Measurements from ENCODE around the gene KCNC4. TPM values are rescaled to one million over a fixed set of nuclear protein-coding genes. Genes with fewer than 3 reads are reported as not detected.

KCNC4 gene
- total RNA-seq, 2 donors from 2014 or later: 12.2 to 14.7 TPM

DNA sequence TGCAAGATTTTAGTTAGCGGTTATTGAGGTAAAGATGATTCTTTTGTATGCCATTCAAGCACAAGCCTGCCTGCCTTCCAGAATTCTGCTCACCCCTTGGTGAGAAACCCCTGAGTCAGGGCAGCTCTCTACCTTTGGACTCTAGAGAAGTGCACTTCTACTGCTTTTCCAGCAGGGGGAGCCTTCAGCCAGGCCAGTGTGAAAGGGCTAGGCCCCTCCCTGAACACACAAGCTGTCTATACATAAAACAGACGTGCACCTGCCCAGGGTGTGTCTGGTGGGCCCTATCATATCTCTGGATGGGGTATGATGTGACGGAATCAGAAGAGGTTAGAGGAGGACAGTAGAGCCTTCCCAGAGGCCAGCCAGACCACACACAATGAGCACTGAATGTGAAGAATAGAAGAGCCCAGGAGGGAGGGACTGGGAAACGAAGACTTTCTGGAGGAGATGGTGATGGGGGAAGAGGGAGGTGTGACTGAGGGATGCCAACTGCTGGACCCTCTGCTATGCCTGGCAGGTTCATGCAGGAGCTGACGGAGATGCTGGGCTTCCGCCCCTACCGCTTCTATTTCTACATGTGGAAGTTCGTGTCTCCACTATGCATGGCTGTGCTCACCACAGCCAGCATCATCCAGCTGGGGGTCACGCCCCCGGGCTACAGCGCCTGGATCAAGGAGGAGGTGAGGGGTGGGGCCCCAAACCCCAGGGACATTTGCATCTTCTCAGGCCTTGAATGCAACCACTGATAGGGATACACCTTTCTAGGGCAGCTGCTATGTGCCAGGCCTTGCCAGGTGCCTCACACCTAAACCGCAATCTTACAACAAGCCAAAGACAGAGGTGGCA lies 13.0 kb upstream of the KCNC4 start:
- H3K27ac Mint-ChIP-seq: no peak overlapping the region

DNA sequence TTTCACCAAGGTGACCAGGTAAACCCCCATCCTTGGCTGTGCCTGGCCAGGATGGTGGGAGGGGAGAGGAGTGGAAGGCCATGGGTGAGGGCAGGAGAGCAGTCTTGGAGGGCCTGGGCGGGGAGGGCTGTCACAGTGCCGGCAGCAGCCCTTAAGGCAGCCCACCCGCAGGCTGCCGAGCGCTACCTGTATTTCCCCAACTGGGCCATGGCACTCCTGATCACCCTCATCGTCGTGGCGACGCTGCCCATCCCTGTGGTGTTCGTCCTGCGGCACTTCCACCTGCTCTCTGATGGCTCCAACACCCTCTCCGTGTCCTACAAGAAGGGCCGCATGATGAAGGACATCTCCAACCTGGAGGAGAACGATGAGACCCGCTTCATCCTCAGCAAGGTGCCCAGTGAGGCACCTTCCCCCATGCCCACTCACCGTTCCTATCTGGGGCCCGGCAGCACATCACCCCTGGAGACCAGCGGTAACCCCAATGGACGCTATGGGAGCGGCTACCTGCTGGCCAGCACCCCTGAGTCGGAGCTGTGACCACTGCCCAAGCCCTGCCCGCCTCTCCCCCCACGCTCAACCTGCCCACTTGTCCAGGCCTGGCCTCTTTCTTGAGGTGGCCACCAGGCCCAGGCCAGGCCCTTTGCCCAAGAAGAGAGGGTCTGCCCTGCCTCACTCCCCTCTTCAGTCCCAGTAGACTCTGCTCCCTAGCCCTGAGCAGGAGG lies 12.0 kb upstream of the KCNC4 start:
- no peak for ATAC-seq
- DNase-seq: no peak
- H3K4me1 Mint-ChIP-seq: peaks cover 6% of the 10 kb centered on the region
- H3K9me3 ChIP-seq (ENCODE audit: control insufficient read depth, low read length, poor library complexity, severe bottlenecking): no peaks in the 10 kb centered on the region
- H3K36me3 Mint-ChIP-seq (ENCODE audit: low read depth): no peaks in the 10 kb centered on the region
- no peak overlapping the region for H3K27ac Mint-ChIP-seq
- peak overlapping the region; percentile 50 for H3K4me3 Mint-ChIP-seq
- H3K27me3 Mint-ChIP-seq: no peaks in the 10 kb centered on the region

More for the DNA sequence above, 13.0 kb upstream of the KCNC4 start:
- Mint-ChIP-seq H3K27me3 (no peaks in the 10 kb centered on the region), H3K4me1 (peaks cover 3% of the 10 kb centered on the region), H3K36me3 (ENCODE audit: low read depth) (no peaks in the 10 kb centered on the region), H3K4me3 (peak overlapping the region; percentile 19)
- H3K9me3 ChIP-seq (ENCODE audit: control insufficient read depth, low read length, poor library complexity, severe bottlenecking): no peaks in the 10 kb centered on the region
- peak; percentile 31 to 50 (median 32) for DNase-seq
- ATAC-seq: peak; percentile 97

DNA sequence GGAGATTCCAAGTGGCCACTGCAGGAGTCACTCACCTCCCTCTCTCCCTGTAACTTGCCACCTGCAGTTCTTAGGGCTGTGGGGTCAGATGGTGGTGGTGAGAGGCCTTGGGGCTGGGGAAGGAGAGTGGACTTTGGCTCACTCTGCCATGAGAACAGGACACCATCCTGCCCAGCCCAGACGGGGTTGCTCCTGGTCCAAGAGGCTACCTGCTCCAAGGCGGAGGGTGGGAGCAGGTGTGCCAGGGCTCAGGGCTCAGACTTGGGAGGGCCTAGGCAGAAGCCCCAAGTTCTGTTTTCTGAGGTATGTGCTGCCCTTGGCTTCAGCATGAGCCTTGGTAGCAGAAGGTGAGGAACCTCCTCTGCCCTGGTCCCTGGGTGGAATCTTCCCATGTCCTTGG lies 11.4 kb upstream of the KCNC4 start:
- Mint-ChIP-seq H3K4me3 (no peak overlapping the region), H3K27ac (no peak overlapping the region), H3K4me1 (peaks cover 9% of the 10 kb centered on the region), H3K36me3 (ENCODE audit: low read depth) (no peaks in the 10 kb centered on the region), H3K27me3 (no peaks in the 10 kb centered on the region)
- DNase-seq: no peak
- H3K9me3 ChIP-seq (ENCODE audit: control insufficient read depth, low read length, poor library complexity, severe bottlenecking): no peaks in the 10 kb centered on the region
- no peak for ATAC-seq

DNA sequence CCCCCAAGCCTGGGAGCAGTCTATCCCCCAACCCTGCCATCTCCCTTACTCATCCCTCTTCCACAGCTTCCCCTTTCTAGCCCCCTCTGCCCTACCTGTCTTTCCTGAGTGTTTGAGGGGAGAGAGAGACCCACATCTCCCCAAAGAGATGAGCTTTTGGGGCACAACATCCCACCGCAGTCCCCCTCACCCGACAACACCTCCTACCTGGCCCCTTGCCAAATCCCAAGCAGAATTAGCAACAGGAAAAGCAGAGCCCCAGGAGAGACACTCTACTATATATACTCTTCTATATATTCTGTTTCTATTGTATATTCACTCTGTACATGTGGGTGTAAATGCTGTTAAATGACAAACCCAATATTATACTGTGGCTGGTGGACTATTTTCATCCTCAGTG lies 9.9 kb upstream of the KCNC4 start:
- DNase-seq: no peak
- no peak for ATAC-seq
- Mint-ChIP-seq H3K4me1 (peaks cover 9% of the 10 kb centered on the region), H3K27me3 (no peaks in the 10 kb centered on the region), H3K4me3 (no peak overlapping the region), H3K27ac (no peak overlapping the region), H3K36me3 (ENCODE audit: low read depth) (no peaks in the 10 kb centered on the region)
- no peaks in the 10 kb centered on the region for H3K9me3 ChIP-seq (ENCODE audit: control insufficient read depth, low read length, poor library complexity, severe bottlenecking)

DNA sequence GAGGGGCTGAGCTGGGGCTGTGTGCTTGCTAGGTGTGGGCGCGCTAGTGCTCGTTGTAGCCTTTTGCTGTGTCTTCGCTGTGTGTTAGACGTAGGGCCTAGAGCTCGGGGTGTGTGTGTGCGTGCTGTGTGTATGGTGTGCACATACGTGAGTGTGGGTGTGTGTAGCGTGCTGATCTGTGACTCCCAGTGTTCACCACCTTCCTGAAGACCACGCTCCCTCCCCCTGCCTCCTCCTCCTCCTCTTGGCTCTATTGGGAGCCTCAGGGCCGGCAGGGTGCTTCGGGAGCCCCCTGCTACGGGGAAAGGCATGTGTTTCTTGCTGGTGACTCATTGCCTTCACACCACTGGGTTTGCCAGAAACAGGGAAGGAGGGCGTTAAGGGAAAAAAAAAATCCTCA lies 9.4 kb upstream of the KCNC4 start:
- no peak for ATAC-seq
- no peaks in the 10 kb centered on the region for H3K9me3 ChIP-seq (ENCODE audit: control insufficient read depth, low read length, poor library complexity, severe bottlenecking)
- DNase-seq: no peak
- Mint-ChIP-seq H3K27ac (no peak overlapping the region), H3K4me1 (peaks cover 9% of the 10 kb centered on the region), H3K4me3 (no peak overlapping the region), H3K27me3 (no peaks in the 10 kb centered on the region), H3K36me3 (ENCODE audit: low read depth) (no peaks in the 10 kb centered on the region)

DNA sequence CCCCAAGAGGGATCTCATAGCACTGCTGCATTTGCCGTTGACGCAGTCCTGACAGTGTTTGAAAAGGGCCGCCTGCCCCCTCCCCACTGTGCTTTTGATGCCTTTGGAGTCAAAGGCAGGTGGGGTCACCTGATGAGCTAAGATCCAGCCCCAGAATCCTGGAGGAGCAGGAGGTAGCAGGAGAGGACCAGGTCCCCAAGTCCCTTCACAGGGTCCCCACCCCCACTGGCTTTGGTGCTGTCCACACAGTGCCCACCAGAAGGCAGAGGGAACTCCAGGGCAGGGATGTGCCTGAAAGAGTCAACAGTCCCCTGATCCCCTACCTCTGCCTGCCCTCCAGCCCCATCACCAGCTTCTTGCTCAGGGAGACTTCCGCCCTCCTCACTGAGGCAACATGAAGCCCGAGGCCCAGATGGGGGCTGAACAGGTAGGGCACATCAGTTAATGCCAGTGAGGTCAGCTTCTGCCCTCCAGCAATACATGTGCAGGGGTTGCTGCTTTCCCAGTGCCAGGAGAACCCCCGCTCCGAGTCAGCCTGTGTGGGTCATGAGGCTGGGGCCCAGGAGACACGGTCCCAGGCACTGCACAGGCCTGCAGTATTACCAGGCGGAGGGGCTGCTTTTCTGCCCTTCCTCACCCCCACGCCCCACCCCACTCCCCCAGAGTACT lies 8.8 kb upstream of the KCNC4 start:
- H3K9me3 ChIP-seq (ENCODE audit: control insufficient read depth, low read length, poor library complexity, severe bottlenecking): no peaks in the 10 kb centered on the region
- H3K27me3 Mint-ChIP-seq: no peaks in the 10 kb centered on the region
- H3K36me3 Mint-ChIP-seq (ENCODE audit: low read depth): no peaks in the 10 kb centered on the region
- no peak overlapping the region for H3K4me3 Mint-ChIP-seq
- no peak for DNase-seq
- ATAC-seq: no peak
- H3K27ac Mint-ChIP-seq: no peak overlapping the region
- H3K4me1 Mint-ChIP-seq: peaks cover 9% of the 10 kb centered on the region

DNA sequence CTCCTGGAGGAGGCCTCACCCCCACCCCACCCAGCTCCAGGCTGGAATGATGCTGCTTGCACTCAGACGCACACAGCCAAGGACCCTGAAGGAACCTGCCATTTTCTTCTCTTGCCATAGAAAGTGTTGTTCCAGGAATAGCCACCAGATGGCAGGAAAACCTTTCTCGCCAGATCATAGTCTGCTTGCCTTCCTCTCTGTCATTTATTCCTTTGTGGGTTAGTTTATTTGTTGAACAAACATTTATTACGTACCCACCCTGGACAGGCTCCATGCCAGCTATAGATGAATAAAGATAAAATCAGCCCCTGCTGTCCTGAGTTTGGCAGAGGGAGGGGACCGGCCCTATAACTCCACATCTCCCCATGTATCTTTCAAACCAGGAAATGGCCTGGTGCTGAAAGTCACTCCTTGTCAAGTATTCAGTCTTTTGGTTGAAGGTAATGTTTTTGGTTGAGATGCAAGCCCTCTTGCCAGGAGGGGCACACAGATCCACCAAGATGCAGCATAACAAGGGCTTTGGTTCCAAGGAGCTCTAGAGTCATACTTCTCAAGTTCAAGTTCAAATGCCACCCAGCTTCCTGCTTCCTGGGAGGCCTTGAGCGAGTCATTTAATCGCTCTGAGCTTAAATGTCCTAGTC lies 7.0 kb upstream of the KCNC4 start:
- Mint-ChIP-seq H3K36me3 (ENCODE audit: low read depth) (no peaks in the 10 kb centered on the region), H3K27me3 (no peaks in the 10 kb centered on the region), H3K4me1 (peaks cover 12% of the 10 kb centered on the region), H3K27ac (peak overlapping the region; percentile 49), H3K4me3 (peak overlapping the region; percentile 5)
- DNase-seq (peak; percentile 23 to 68 (median 26)), ATAC-seq (peak; percentile 75)
- H3K9me3 ChIP-seq (ENCODE audit: control insufficient read depth, low read length, poor library complexity, severe bottlenecking): no peaks in the 10 kb centered on the region

DNA sequence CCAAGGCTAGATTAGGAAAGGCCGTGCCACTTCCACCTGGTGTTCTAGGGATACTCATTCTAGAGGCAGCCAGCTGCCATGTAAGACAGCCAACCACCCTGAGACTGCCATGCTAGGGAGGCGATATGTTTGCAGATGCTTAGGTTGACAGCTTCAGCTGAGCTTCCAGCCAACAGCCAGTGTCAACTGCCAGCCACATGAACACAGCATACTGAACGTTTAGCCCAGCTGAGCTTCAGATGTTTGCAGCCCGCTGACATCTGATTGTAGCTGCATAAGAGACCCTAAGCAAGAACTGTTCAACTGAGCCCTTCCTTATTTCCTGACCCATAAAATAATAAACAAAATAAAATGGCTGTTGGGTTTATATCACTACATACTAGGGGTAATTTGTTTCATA lies 5.0 kb upstream of the KCNC4 start:
- DNase-seq: no peak

DNA sequence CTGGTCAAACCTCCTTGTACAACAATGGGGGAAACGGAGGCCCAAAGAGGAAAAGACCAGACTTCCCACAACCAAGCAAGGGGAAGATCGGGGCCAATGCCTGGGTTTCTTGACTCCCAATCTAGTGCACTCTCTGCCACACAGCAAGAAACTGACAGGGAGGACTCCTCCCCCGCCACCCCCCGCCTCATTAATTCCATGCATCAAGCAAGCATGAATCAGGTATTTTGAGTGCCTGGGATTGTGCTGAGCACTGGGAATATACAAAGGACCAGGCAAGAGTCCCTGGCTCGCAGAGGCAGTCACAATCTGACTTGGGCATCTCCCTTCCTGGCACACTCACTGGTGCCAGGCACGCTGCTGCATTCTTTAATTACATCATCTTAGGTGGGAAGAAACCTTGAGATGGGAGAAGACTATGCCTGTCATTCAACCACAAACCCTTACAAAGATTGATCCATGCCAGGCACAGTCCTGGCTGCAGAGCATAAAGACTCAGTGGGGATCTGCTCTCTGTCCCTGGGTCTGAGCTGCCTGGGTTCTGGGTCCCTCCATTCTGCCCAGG lies 4.4 kb upstream of the KCNC4 start:
- DNase-seq (no peak), ATAC-seq (no peak)
- no peak overlapping the region for H3K4me3 Mint-ChIP-seq
- peaks cover 24% of the 10 kb centered on the region for H3K4me1 Mint-ChIP-seq
- no peaks in the 10 kb centered on the region for H3K36me3 Mint-ChIP-seq (ENCODE audit: low read depth)
- H3K27me3 Mint-ChIP-seq: no peaks in the 10 kb centered on the region
- H3K9me3 ChIP-seq (ENCODE audit: control insufficient read depth, low read length, poor library complexity, severe bottlenecking): no peaks in the 10 kb centered on the region
- H3K27ac Mint-ChIP-seq: no peak overlapping the region

More for the DNA sequence above, 5.0 kb upstream of the KCNC4 start:
- H3K27ac Mint-ChIP-seq: no peak overlapping the region
- no peak overlapping the region for H3K4me3 Mint-ChIP-seq
- no peak for ATAC-seq
- no peaks in the 10 kb centered on the region for H3K9me3 ChIP-seq (ENCODE audit: control insufficient read depth, low read length, poor library complexity, severe bottlenecking)
- H3K36me3 Mint-ChIP-seq (ENCODE audit: low read depth): no peaks in the 10 kb centered on the region
- no peaks in the 10 kb centered on the region for H3K27me3 Mint-ChIP-seq
- peaks cover 24% of the 10 kb centered on the region for H3K4me1 Mint-ChIP-seq

DNA sequence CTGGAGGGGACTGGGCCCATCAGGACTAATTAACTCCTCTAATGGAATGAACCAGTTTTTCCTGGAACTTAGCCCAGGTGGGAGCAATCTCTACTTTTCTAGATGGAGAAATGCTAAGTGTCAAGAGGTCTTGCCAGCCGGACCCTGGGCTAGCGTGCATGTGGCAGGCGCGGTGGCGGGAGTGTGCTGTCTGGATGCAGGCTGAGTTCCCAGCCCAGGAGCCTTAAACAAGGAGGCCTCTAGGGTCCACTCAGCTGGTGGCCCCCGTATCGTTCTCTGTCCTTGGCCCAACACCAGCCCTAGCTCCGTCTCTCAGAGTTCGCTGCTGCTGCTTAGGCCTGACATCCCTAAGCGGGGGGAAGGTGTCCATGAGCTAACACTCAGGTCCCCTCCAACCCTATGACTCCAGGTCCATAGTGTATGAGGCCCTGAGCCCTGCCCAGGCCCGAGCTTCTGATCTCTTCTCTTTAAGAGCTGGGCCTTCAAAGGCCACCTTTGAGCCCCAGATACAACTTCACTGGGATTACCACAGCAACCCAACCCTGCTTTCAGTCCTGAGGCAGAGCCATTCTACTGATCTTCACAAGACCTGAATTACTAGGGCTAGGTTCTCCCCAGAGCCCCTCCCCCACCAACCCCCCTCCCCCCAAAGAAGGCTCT lies 3.7 kb upstream of the KCNC4 start:
- Mint-ChIP-seq H3K36me3 (ENCODE audit: low read depth) (no peaks in the 10 kb centered on the region), H3K27ac (no peak overlapping the region), H3K27me3 (no peaks in the 10 kb centered on the region), H3K4me1 (peaks cover 29% of the 10 kb centered on the region), H3K4me3 (no peak overlapping the region)
- ATAC-seq: no peak
- H3K9me3 ChIP-seq (ENCODE audit: control insufficient read depth, low read length, poor library complexity, severe bottlenecking): no peaks in the 10 kb centered on the region
- no peak for DNase-seq

DNA sequence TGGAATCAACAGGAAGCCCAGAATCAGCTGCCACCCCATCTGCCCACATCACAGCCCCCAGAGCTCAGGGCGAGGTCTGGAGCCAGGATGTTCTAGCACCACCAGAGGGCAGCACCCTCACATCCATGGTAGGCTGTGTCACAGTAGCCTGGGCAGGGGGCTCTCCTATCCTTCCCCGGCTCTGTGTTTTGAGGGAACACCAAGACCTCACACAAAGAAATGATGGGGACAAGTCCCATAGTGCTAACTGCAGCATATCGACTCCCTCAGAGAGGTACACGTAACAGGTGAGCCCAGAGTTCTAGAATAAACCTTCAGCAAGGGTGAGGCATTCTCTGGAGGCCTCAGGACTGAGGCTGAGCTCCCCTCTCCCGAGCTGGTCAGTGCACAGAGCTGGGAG lies 2.3 kb upstream of the KCNC4 start:
- peaks cover 34% of the 10 kb centered on the region for H3K4me1 Mint-ChIP-seq
- DNase-seq: peak; percentile 56 to 66 (median 58)
- H3K36me3 Mint-ChIP-seq (ENCODE audit: low read depth): no peaks in the 10 kb centered on the region
- no peaks in the 10 kb centered on the region for H3K9me3 ChIP-seq (ENCODE audit: control insufficient read depth, low read length, poor library complexity, severe bottlenecking)
- ATAC-seq: peak; percentile 20
- H3K27me3 Mint-ChIP-seq: no peaks in the 10 kb centered on the region
- H3K27ac Mint-ChIP-seq: peak overlapping the region; percentile 27
- no peak overlapping the region for H3K4me3 Mint-ChIP-seq

DNA sequence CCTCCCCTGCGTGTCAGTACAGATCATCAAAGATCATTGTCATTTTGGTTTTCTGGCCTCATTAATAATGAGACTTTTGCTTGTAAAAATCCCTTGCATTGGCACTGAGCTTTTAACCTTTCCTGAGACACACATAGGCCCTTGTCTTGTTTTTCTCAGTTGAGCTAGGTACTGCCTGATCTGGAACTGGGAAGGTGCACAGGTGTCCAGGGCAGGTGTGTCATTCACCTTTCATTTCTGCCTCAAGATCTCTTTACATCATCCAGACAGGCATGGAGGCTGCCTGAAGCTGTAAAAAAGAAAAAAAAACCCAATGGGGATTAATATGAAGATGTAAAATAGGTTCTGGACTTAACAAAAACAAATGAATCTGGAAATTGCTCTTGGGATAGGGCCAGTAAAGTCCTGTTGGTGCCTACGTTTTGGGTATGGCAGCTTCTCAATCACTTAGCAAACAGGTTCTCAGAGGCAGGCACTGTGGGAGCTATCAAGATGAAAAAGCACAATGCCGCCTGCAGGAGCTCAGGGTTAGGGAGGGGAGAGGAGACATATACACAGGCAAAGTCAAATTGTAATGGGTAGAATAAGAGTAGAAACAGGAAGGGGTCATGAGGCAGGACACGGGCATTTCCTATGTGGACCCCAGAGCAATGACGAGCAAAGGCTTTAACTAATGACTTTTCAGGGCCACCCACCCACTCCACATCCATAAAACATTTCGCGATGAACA lies 1.0 kb upstream of the KCNC4 start:
- Mint-ChIP-seq H3K4me1 (peaks cover 38% of the 10 kb centered on the region), H3K27ac (peak overlapping the region; percentile 90), H3K36me3 (ENCODE audit: low read depth) (no peaks in the 10 kb centered on the region), H3K4me3 (peak overlapping the region; percentile 86), H3K27me3 (no peaks in the 10 kb centered on the region)
- no peaks in the 10 kb centered on the region for H3K9me3 ChIP-seq (ENCODE audit: control insufficient read depth, low read length, poor library complexity, severe bottlenecking)
- ATAC-seq (no peak), DNase-seq (no peak)
